ENCODE measurements around the gene FAM180B.
"Not testable (repeated sequence)": the region's sequence is repeated elsewhere in the genome, so short reads cannot be mapped to it uniquely, and the experiment has no call there.

Gene FAM180B

DNA sequence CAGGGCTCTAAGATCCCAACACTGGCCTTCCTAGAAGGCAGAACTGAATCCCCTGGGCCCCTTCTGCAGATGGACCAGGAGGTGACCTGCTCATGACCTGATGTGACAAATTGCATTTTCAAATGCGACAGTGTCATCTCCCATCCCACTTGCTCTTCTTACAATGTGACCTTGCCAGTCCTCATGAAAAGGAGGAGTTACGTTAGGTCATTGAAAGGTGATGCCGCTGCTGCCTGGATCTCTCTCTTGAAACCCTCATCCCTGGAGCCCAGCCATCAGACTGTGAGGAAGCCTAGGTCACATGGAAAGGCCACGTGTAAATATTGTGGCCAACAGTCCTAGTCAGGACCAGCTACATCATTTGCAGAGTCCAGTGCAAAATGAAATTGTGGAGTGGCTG, 13.4 kb downstream of the FAM180B start:
- DNase-seq, result no peak

DNA sequence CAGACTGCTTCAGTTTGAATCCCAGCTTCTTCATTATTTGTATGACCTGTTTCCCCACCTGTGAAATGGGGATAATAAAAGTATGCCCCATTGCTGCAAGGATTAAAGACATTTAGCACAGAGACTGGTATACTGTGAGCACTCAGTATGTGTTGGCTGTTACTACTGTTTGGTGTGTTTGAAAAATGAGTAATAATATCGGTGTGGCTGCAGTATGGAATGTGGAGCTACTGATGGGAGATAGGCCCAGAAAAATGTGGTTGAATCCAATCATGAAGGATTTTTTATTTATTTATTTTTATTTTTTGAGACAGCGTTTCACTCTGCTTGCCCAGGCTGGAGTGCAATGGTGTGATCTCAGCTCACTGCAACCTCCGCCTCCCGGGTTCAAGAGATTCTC, 16.8 kb downstream of the FAM180B start:
- no peak for DNase-seq

DNA sequence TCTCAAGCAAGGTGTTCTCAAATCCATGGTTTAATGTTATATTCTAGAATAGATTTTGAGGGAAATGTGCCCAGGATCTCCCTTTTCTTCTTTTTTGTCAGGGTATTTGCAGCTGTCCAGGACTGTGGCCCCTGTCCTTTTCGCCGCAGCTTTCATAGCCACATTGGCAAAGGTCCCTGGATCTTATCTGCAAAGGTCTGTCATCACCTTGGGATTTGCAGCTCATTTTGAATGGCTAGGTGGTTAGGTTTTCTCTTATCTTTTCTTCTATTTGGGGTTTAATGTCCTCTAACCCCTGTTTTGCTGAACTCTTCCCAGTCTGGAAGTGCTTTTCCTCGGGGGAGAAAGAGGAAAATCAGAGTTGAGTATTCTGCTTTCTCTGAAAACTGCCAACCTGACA, 19.4 kb downstream of the FAM180B start:
- no peak for DNase-seq

DNA sequence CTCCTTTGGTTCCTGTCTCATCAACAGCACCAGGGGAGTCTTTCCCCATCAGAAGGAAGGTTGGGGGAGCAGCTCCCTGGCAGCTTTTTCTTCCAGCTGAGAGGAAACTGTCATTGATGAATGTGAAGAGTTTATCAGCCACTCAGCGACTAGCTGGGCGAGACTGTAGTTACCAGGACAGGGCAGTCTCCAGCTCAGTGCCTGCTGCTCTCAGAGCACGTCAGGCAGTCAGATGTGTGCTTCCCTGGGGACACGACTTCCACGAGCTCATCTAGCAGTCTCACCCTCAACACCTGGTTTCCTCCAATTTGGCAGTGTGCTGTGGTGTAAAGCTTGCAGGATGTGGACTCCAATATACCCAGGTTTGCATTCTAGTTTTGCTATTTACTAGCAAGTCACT, 20.3 kb downstream of the FAM180B start:
- peak; percentile 38 for DNase-seq

DNA sequence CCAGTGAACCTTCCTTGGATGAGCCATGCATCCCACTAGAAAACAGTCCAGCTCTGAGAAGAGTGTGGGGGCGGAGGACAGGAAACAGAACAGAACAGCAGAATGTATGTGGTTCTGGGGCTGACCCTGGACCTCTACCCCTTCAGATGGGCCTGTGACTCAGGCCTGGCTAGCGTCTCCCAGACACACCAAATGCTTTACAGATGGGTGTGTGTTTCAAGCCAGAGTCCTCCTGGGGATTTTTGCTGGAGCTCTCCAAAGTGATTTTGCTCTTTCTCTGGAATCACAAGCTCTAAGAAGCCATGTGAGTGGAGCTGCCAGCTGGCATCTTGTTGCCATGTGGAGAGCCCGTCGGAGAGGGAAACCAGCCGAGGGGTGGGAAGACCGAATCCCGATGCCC, 20.9 kb downstream of the FAM180B start:
- no peak for DNase-seq

DNA sequence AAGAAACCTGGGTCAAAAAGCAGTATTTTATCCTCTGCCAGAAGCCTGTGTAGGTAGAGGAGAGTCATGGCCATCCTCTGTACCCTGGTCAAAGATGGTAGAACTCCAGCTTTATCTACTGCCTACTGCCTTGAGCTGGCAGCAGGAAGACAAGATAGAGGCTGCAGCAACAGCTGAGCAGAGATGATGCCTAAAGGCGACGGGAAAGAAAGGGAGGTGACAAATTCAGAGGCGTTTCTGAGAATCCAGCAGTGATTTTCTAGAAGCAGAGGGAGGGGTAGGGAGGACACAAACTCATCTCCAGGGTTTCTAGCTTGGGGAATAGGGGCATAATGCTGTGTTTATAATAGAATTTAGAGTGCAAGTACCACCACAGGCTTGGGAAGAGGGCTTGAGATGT, 23.2 kb downstream of the FAM180B start:
- no peak for DNase-seq

DNA sequence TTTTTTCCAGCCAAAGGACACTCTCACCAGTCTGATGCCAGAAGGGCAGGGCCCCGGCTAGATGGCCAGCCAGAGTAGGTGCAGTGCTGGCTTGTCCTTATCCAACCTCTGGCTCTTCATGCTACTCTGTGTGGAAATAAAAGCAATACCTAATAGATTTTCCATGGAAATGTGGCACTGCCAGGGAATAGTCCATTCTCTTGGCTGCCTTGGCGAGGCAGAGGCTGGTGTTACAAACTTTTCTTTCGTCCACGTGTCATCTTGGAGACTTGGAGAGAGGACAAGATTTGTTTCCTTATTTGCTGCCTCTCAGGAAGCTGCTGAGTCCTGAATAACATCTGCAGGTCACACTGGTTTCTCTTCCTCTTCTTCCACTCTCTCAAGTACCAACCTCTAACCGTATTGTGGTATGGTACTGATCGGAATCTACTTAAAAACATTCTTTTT, 24.9 kb downstream of the FAM180B start:
- no peak for DNase-seq

DNA sequence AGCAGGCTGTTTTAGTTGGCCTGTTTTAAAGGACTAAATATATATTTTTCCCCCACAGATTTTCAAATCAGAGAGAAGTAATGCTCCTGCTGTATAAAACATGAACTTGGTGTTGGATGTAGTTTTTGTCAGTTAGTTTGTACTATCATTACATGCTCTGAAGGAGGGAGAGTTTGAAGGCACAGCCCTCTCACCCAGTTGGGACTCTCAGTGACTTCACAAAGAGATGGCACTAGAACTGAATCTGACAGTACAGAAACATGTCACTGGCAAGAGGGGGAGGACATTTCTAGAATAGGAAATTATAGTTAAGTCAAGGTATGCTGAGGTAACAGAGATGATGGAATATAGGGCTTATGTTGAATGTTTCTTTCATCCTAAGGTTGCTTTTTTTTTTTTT, 28.8 kb downstream of the FAM180B start:
- DNase-seq, result no peak

DNA sequence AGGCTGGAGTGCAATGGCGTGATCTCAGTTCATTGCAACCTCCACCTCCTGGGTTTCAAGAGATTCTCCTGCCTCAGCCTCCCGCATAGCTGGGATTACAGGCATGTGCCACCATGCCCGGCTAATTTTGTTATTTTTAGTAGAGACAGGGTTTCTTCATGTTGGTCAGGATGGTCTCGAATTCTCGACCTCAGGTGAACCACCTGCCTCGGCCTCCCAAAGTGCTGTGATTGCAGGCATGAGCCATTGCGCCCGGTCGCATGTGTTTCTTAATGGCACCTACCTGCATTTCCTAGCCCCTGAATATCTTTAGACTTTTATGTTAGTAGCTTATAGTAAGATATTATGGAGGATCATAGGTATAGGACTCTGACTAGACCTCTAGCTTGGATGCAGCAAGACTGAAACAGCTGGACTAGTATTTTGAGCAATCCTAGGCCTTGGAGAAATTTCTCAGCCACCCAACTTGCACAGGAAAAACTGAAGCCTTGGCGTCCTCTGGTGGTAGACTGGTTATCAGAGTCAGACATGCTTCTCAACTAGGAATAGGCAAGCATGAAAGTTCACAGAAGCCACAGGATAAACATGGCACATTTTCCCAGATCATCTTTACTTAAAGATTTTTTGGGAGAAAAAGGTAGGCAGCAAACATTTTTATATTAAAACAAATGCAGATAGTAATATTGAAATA, 30.4 kb downstream of the FAM180B start:
- peak; percentile 71 for DNase-seq

DNA sequence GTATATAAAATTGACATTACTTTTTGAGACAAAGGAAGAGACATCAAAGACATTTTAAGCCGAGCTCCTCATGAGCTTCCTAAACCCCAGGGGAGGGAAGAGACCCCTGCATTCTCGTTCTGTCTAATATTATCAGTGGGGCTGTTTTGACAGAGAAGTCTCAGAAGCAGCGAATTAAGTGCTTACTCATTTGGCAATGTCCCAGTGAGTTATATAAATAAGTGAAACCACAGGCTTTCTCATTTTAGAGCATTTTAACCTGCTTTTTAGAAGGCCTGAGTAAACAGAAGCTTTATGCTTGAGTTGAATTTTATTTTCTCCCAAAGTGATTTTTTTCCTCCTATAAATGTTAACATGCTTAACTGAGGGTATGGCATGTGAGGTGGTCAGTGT, 30.9 kb downstream of the FAM180B start:
- DNase-seq, result no peak

DNA sequence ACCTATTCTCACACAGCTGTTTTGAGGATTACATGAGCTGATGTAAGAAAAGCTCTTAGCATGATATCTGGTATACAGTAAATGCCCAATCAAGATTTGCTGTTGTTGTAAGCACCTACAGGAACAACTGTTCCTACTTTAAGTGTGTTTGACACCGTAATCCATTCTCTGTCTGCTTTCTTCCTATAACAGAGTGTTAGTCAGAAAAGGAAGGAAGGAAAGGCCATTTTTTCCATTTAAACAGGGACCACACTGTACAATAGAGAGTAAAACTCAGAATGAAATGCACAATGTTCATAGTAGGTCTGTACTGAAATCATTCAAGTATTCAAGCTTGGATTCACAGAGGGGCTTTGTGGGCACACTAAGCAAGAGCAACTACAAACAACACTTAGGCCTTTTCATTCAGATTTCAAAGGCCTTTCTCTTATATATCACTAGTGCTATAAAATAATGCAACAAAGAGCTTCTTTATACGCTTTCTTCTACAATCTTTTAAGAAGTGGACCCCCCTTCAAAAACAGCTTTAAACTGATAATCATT, 34.4 kb downstream of the FAM180B start:
- peak; percentile 53 for DNase-seq

DNA sequence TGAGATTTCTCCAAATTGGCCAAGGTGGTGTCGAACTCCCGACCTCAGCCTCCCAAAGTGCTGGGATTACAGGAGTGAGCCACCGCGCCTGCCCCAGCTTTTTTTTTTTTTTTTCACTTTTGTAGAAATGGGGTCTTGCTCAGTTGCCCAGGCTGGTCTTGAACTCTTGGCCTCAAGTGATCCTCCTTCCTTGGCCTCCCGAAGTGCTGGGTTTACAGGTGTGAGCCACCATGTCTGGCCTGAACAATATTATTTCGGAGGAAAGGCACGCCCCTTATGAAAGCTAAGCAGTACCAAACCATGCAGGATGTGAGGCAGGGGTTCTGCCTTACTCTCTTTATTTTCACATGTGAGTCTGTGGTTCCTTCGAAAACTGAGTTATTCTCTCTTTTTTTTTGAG, 39.8 kb downstream of the FAM180B start:
- DNase-seq, result no peak

DNA sequence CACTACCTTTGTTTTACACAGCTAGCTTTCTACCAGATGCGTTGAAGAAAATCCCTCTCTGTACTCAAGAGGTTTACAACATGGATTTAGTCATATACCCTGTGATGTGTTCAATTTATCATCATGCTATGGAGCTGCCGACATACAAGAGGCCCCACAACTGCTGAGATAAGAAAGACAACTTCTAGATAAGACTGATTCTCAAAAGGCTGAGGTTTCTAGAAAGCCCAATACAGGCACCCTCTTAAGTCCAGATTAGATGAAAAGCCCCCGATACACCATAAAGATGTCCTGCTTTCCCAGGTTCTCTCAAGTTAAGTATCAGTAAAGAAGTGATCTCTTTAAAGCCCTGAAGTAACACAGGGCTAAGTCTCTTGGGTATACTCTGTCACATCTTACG, 41.5 kb downstream of the FAM180B start:
- no peak for DNase-seq

DNA sequence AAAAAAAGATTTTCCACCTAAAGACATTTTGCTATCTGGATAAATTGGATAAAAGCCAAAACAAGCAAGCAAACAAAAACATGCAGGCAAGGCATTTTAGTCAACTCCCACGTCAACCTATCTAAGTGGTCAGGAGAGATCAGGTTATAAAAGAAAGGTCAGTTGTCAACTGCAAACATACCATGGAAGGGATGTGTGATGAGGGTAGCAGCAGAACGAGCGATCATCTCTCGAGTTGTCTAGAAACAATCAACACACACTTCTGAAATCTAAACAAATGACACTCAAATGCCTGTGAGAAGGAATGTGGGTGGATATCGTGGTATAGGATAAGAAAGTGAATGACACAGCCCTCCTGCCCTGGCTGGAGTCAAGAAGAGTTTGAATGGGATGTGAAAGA, 45.0 kb downstream of the FAM180B start:
- DNase-seq, result no peak

DNA sequence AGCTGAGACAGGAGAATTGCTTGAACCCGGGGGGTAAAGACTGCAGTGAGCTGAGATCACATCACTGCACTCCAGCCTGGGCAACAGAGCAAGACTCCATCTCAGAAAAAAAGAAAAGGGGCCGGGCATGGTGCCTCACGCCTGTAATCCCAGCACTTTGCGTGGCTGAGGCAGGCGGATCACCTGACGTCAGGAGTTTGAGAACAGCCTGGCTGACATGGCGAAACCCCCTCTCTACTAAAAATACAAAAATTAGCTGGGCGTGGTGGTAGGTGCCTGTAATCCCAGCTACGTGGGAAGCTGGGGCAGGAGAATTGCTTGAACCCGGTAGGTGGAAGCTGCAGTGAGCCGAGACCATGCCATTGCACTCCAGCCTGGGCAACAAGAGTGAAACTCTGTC, 49.9 kb downstream of the FAM180B start:
- DNase-seq, result not testable (repeated sequence)

Data from NCI-H82 (cell line).